ENCODE measurements around the gene CENPP.

DNA sequence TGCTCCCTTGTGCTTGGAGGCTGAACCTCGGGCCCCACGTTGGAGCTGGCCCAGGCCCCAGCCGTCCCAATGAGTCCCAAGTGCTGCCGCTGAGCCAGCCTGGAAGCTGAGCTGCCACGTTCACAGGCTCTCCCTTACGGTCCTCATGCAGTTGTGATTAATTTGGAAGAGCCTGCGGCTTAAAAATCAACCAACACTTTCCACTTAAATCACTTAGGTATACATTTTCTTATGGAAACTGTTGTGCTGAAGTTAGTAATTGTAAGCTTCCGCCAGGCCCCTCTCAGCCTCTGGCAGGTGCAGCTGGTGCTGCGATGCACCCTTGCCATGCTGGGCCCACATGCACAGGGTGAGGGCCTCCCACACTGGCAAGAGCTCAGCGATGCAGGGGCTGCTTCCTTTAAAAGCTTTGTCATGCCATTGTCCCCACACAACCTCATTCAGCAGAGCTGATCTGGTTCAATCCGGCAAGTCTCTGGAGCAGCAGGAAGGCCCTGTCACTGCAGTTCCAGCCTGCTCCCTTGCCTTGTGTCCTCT is 283.2 kb downstream of the CENPP start:
- TF ChIP-seq, protein P1, sequence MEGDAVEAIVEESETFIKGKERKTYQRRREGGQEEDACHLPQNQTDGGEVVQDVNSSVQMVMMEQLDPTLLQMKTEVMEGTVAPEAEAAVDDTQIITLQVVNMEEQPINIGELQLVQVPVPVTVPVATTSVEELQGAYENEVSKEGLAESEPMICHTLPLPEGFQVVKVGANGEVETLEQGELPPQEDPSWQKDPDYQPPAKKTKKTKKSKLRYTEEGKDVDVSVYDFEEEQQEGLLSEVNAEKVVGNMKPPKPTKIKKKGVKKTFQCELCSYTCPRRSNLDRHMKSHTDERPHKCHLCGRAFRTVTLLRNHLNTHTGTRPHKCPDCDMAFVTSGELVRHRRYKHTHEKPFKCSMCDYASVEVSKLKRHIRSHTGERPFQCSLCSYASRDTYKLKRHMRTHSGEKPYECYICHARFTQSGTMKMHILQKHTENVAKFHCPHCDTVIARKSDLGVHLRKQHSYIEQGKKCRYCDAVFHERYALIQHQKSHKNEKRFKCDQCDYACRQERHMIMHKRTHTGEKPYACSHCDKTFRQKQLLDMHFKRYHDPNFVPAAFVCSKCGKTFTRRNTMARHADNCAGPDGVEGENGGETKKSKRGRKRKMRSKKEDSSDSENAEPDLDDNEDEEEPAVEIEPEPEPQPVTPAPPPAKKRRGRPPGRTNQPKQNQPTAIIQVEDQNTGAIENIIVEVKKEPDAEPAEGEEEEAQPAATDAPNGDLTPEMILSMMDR (IDR thresholded peaks at IDR 0.05; ENCODE audit: insufficient read depth, low read length, poor library complexity, severe bottlenecking): no peak
- TF ChIP-seq EZH2phosphoT487 (conservative IDR thresholded peaks at IDR 0.05; ENCODE audit: low read length): no peak
